ENCODE measurements around the gene GNS.

Gene GNS

GRCh38 chr12:64759035-64759894 lies at the start of gene GNS:
GNS (minus strand) TSS chr12:64759406; CDS start chr12:64759276, 130 bp downstream.
- peak; percentile 92 for DNase-seq (ENCODE audit: extremely low spot score, insufficient read length, low read depth)
- FAIRE-seq = peak; percentile 97

GRCh38 chr12:64808110-64808509 lies 48.9 kb upstream of the GNS start:
- no peak for DNase-seq (ENCODE audit: extremely low spot score, insufficient read length, low read depth)
- peak; percentile 35 for FAIRE-seq

GRCh38 chr12:64806593-64807460 lies 47.6 kb upstream of the GNS start:
- DNase-seq (ENCODE audit: extremely low spot score, insufficient read length, low read depth) (no peak), FAIRE-seq (no peak)

GRCh38 chr12:64806173-64806572 lies 47.0 kb upstream of the GNS start:
- DNase-seq (ENCODE audit: extremely low spot score, insufficient read length, low read depth) = no peak
- no peak for FAIRE-seq

DNA sequence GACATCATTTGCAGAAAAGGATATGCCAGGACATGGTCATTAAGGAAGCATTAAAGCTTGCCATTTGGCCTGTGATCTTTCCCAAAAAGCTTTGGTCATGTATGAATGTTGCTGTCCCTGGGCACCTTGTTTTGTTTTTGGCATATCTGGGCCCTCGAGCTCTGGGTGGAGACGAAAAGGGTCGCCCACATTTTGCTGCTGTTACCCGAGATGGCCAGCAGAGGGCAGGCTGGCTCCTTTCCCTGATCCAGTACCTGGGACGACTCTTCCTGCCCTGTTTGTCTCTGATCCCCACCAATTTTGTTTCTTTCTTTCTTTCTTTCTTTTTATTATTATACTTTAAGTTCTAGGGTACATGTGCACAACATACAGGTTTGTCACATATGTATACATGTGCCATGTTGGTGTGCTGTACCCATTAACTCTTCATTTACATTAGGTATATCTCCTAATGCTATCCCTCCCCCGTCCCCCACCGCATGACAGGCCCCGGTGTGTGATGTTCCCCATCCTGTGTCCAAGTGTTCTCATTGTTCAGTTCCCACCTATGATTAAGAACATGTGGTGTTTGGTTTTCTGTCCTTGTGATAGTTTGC lies 43.1 kb upstream of the GNS start:
- peak; percentile 85 for FAIRE-seq
- DNase-seq (ENCODE audit: extremely low spot score, insufficient read length, low read depth) = peak; percentile 51

- DNase-seq (ENCODE audit: extremely low spot score, insufficient read length, low read depth) (no peak), FAIRE-seq (no peak)
Measured at GRCh38 chr12:64801381-64801780, 42.2 kb upstream of the GNS start.

- DNase-seq (ENCODE audit: extremely low spot score, insufficient read length, low read depth) = no peak
Measured at GRCh38 chr12:64800640-64801039, 41.4 kb upstream of the GNS start.

DNA sequence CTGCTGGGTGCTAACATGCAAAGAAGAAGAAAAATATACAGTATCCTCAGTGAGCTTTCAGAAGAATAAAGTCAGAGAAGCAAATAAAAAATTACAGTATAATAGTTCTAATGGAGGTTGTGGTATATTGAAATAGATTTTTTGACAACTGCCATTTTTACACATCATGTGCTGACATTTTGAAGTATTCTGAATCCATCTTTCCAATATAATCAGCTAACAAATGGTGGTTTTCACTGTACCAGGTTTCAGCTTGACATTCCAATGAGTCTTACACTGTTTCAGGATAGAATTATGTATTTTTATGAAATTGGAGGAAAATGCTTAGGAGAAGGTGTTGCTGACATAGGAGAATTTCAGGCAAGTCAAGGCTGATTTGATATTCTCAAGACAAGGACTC lies 39.0 kb upstream of the GNS start:
- DNase-seq (ENCODE audit: extremely low spot score, insufficient read length, low read depth) (no peak), FAIRE-seq (no peak)

More at GRCh38 chr12:64800640-64801039, 41.4 kb upstream of the GNS start:
- FAIRE-seq = no peak

- FAIRE-seq = no peak
- DNase-seq (ENCODE audit: extremely low spot score, insufficient read length, low read depth) = no peak
Measured at GRCh38 chr12:64797156-64797555, 38.0 kb upstream of the GNS start.

GRCh38 chr12:64796205-64796845 lies 37.1 kb upstream of the GNS start:
- peak; percentile 26 for FAIRE-seq
- peak; percentile 42 for DNase-seq (ENCODE audit: extremely low spot score, insufficient read length, low read depth)

DNA sequence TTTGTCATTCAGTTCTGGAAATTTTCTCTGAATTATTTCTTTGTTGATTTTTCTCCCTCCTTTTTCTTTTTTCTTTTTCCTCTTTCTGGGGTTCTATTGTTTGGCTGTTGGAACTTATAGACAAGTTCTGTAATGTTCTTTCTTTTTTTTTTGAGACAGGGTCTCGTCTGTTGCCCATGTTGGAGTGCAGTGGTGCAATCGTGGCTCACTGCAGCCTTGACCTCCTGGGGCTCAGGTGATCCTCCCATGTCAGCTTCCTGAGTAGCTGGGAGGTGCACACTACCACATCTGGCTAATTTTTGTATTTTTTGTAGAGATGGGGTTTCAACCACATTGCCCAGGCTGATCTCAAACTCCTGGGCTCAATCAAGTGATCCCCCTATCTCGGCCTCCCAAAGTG lies 35.1 kb upstream of the GNS start:
- no peak for DNase-seq (ENCODE audit: extremely low spot score, insufficient read length, low read depth)
- FAIRE-seq = no peak

DNA sequence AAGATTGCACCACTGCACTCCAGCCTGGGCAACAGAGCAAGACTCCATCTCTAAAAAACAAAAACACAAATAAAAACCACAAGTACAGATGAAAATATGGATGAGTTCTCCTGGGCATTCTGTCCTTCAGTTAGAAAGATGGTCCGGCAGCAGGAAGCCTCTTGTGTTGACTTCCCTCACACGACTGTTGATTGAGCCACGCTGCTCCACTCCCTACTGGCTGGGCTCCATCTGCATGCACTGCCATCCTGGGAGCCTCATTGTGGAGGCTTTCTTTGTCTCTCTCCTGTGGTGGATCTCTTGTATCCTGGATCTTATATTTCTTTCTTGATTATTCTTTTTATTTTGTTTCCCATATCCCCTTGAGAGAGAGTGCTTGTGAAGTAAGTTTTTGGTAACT lies 34.4 kb upstream of the GNS start:
- DNase-seq (ENCODE audit: extremely low spot score, insufficient read length, low read depth) = no peak
- no peak for FAIRE-seq

GRCh38 chr12:64792128-64792527 lies 32.9 kb upstream of the GNS start:
- FAIRE-seq = peak; percentile 5

DNA sequence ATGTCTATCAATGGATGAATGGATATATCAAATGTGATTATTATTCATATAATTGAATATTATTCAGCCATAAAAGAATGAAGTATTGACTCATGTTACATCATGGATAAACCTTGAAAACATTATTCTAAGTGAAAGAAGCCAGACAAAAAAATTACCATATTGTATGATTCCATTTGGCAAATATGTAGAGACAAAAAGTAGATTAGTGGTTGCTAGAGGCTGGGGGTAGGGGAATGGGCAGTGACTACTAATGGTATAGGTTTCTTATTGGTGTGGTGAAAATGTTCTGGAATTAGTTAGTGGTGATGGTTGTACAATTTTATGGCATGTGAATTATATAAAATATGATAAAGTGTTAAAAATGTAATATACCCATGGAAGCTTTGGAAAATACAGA lies 31.8 kb upstream of the GNS start:
- FAIRE-seq (no peak), DNase-seq (ENCODE audit: extremely low spot score, insufficient read length, low read depth) (no peak)

More at GRCh38 chr12:64792128-64792527, 32.9 kb upstream of the GNS start:
- no peak for DNase-seq (ENCODE audit: extremely low spot score, insufficient read length, low read depth)

- DNase-seq (ENCODE audit: extremely low spot score, insufficient read length, low read depth) = no peak
- FAIRE-seq = no peak
Measured at GRCh38 chr12:64790166-64790565, 31.0 kb upstream of the GNS start.

DNA sequence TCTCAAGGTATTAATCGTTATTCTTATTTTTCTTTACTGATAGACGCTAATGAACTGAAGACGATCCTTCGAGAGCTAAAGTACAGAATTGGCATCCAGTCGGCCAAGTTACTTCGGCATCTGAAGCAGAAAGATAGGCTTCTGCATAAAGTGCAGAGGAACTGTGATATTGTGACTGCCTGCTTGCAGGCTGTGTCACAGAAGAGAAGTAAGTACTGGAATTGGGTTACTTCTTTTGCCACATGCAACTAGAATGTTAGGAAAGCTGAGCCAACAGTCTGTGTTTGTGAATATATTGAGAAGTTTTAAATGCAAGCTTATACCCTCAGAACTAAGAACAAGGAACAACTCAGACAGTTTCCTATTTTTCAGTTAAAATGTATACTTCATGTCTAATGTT lies 26.6 kb upstream of the GNS start:
- DNase-seq (ENCODE audit: extremely low spot score, insufficient read length, low read depth) (no peak), FAIRE-seq (no peak)

DNA sequence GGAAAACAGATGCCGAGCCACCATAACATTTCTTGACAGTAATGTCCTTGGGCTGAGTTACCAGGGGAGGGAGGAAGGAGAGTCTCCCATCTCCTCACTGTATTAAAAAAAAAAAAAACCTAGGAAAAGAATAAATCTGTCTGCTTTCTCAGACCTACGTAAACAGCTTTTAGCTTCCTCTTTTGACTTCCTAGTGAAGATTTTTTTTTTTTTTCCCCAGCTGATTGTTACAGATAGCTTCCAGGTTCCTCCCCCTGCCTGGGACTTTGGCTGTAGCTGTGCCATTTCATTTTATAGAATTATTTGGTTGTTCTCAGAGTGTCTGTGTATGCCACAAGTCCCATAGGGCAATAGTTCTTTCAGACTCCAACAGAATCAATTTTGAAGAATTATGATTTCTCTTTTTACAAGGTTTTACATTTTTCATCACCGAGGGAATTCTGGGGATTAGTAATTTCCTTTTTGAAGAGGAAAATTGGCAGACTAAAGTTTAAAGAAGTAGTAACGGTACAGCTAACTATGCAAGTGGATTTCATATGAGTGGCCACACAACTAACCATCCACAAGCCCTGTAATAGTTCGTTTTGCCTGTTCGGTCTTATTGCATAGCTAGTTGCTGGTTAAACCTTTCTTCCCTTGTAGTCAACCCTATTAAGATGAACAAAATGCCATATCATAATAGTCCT lies 23.1 kb upstream of the GNS start:
- no peak for DNase-seq (ENCODE audit: extremely low spot score, insufficient read length, low read depth)

DNA sequence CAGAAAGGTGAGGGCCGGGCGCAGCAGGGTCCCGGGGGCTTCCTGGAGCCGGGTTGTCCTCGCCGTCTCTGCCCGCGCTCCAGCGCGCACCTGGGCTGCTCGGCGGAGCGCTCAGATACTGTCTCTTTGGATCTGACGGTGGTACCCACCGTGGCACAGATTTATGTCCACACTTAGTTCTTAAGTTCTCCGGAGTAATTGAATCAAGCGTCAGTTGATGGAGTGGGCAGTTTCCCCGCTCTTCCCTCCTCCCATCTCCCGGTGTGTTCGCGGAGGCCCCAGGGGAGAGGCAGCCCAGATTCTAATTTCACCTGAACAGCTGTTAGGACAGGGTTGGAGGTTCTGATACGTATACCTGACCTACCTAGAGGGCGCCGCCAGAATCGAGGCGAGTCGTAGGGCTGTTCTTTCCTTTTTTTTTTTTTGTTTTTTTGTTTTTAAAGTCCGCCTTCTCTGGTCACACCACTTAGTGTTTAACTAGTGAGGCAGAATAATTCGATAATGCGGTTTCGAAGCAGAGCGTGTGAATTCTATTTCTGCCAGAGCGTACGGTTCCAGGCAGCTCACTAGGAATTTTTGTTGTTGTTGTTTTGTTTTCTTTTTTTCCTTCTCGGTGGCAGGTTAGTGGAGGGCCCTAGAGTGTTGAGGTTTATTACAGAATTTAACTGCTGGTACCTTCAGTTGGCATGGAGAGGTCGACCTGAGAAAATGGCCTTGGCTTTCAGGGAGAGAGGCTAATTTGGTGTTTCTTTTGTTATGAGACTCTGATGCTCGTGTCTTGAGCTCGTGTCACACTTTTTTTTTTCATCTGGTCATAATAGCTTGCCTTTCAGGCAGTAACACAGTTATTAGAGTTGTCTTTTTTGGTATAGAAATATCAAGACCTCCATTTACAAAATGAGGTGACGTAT lies 22.3 kb upstream of the GNS start:
- no peak for FAIRE-seq
- DNase-seq (ENCODE audit: extremely low spot score, insufficient read length, low read depth) = no peak

More for the DNA sequence above, 23.1 kb upstream of the GNS start:
- FAIRE-seq = no peak
